SK-N-SH (cell line): ENCODE data around the gene OS9. TPM values are rescaled to one million over a fixed set of nuclear protein-coding genes. Genes with fewer than 3 reads are reported as not detected.

ENCODE experiments used
- CTCF ChIA-PET: fragments of 300-600, 350-600 bp; formaldehyde crosslinking; extraction: SDS; loops from one replicate; lab custom pipeline; 2021; lab: Yijun Ruan, JAX
- POLR2A ChIA-PET: fragments of 350-600 bp; sonication (Branson Sonifier 250); formaldehyde crosslinking; extraction: SDS; loops from one replicate; lab custom pipeline; 2020; ENCODE audit warnings: antibody characterized with exemption, inconsistent platforms; lab: Yijun Ruan, JAX
- DNase-seq: peaks from one replicate; pipeline ENCODE4 v3.0.0; 2012
- H2AFZ ChIP-seq: fragments of 200-600 bp; sonication (generic); 2 replicates; pipeline ENCODE4 v1.8.1; 2016; ENCODE audit warnings: antibody characterized with exemption, mild to moderate bottlenecking, low read depth
- H3F3A ChIP-seq: fragments of 200-600 bp; sonication (generic); replicated peaks from 2 replicates; pipeline ENCODE3; 2016; ENCODE audit warnings: antibody characterized with exemption, mild to moderate bottlenecking; ENCODE audit not compliant: insufficient read depth
- H3K27ac ChIP-seq, 2 experiments: fragments of 200-500 bp in 1 of 2; fragments of 200-600 bp in 1 of 2; sonication (Bioruptor generic) in 1 of 2; sonication (generic), shearing (Covaris generic) in 1 of 2; 2 replicates each; pipeline versions ENCODE4 v1.5.1 to v1.6.1; 2014 to 2016; ENCODE audit warnings: low read depth in 2 of 2, inconsistent platforms in 1 of 2, low read length in 1 of 2, mild to moderate bottlenecking in 1 of 2, mixed read lengths in 1 of 2
- H3K27me3 ChIP-seq: fragments of 200-600 bp; sonication (generic), shearing (Covaris generic); 2 replicates; pipeline ENCODE4 v1.6.1; 2016; ENCODE audit warnings: mixed run types; ENCODE audit not compliant: insufficient read depth
- H3K36me3 ChIP-seq, 2 experiments: fragments of 200-500 bp in 1 of 2; fragments of 200-600 bp in 1 of 2; sonication (Bioruptor generic) in 1 of 2; sonication (generic) in 1 of 2; replicated peaks in 1 of 2; 2 replicates each; pipeline versions ENCODE3 to v1.5.1; 2014 to 2016; ENCODE audit warnings: low read length in 1 of 2, mild to moderate bottlenecking in 1 of 2; ENCODE audit not compliant: insufficient read depth in 2 of 2, control insufficient read depth in 1 of 2
- H3K4me1 ChIP-seq, 2 experiments: fragments of 200-500 bp in 1 of 2; fragments of 200-600 bp in 1 of 2; sonication (Bioruptor generic) in 1 of 2; sonication (generic), shearing (Covaris generic) in 1 of 2; 2 replicates each; pipeline versions ENCODE4 v1.5.1 to v1.6.1; 2014 to 2016; ENCODE audit warnings: low read depth in 1 of 2, low read length in 1 of 2, mixed run types in 1 of 2; ENCODE audit not compliant: insufficient read depth in 2 of 2, control insufficient read depth in 1 of 2
- H3K4me2 ChIP-seq: fragments of 200-600 bp; sonication (generic), shearing (Covaris generic); 2 replicates; pipeline ENCODE4 v1.6.1; 2017; ENCODE audit warnings: mixed run types
- H3K4me3 ChIP-seq, 2 experiments: fragments of 200-500 bp in 1 of 2; fragments of 200-600 bp in 1 of 2; sonication (Bioruptor generic) in 1 of 2; sonication (generic), shearing (Covaris generic) in 1 of 2; 2 replicates each; pipeline versions ENCODE4 v1.5.1 to v1.8.1; 2014 to 2016; ENCODE audit warnings: low read depth in 2 of 2, inconsistent platforms in 1 of 2, low read length in 1 of 2, mild to moderate bottlenecking in 1 of 2, mixed read lengths in 1 of 2, moderate library complexity in 1 of 2
- H3K79me2 ChIP-seq: fragments of 200-600 bp; sonication (generic); 2 replicates; pipeline ENCODE4 v1.8.1; 2017; ENCODE audit warnings: mild to moderate bottlenecking; ENCODE audit not compliant: insufficient read depth
- H3K9ac ChIP-seq: fragments of 200-600 bp; sonication (generic); 2 replicates; pipeline ENCODE4 v1.6.1; 2017; ENCODE audit warnings: mixed run types
- H3K9me2 ChIP-seq: fragments of 200-600 bp; sonication (generic); 2 replicates; pipeline ENCODE4 v1.6.1; 2017; ENCODE audit warnings: mixed run types
- H3K9me3 ChIP-seq: fragments of 200-600 bp; sonication (generic); 2 replicates; pipeline ENCODE4 v1.6.1; 2017; ENCODE audit warnings: mixed run types, mild to moderate bottlenecking, moderate library complexity
- H4K20me1 ChIP-seq: fragments of 200-600 bp; sonication (generic); 2 replicates; pipeline ENCODE4 v1.6.1; 2017; ENCODE audit warnings: mild to moderate bottlenecking, mixed run types; ENCODE audit not compliant: insufficient read depth
- EP300 ChIP-seq, 2 experiments: IDR thresholded peaks; 2 replicates each; pipeline versions ENCODE4 v1.4.0 to v1.6.1; 2012; ENCODE audit warnings: borderline replicate concordance in 1 of 2, low read depth in 1 of 2, low read length in 1 of 2
- EZH2phosphoT487 ChIP-seq: fragments of 200-600 bp; sonication (generic); IDR thresholded peaks from 2 replicates; pipeline ENCODE4 v1.6.1; 2017; ENCODE audit warnings: low read depth, mixed run types, mild to moderate bottlenecking, antibody characterized with exemption, moderate library complexity, borderline replicate concordance
- FOSL2 ChIP-seq: IDR thresholded peaks from 2 replicates; pipeline ENCODE4 v1.4.0; 2012; ENCODE audit warnings: low read depth, mild to moderate bottlenecking, moderate library complexity, borderline replicate concordance
- GATA2 ChIP-seq: sonication (generic); formaldehyde crosslinking; IDR thresholded peaks from 2 replicates; pipeline ENCODE4 v1.5.0; 2020; ENCODE audit warnings: mild to moderate bottlenecking, missing genetic modification reagents
- JUND ChIP-seq: IDR thresholded peaks from 2 replicates; pipeline ENCODE4 v1.4.0; 2012
- MEF2A ChIP-seq: IDR thresholded peaks from 2 replicates; pipeline ENCODE4 v1.4.0; 2012; ENCODE audit warnings: low read depth, borderline replicate concordance
- NRF1 ChIP-seq: IDR thresholded peaks from 2 replicates; pipeline ENCODE4 v1.6.1; 2012; ENCODE audit warnings: low read depth, mild to moderate bottlenecking, low read length
- POLR2AphosphoS5 ChIP-seq: IDR thresholded peaks from 2 replicates; pipeline ENCODE4 v1.6.1; 2012; ENCODE audit warnings: low read depth, low read length
- RFX5 ChIP-seq: IDR thresholded peaks from 2 replicates; pipeline ENCODE4 v1.6.1; 2012; ENCODE audit warnings: mild to moderate bottlenecking, improper control_type of control experiment, low read length
- RXRA ChIP-seq: IDR thresholded peaks from 2 replicates; pipeline ENCODE4 v1.4.0; 2012; ENCODE audit warnings: low read depth, mild to moderate bottlenecking, borderline replicate concordance
- SMC3 ChIP-seq: IDR thresholded peaks from 2 replicates; pipeline ENCODE4 v1.6.1; 2012; ENCODE audit warnings: low read depth, low read length, improper control_type of control experiment
- TEAD4 ChIP-seq: IDR thresholded peaks from 2 replicates; pipeline ENCODE4 v1.4.0; 2012; ENCODE audit warnings: mild to moderate bottlenecking, borderline replicate concordance; ENCODE audit not compliant: insufficient read depth
- WGBS: methylation state at CpG from one replicate; pipeline ENCODE4 v1.1.6; 2017; ENCODE audit warnings: low lambda C conversion rate; 5-methylcytosine and 5-hydroxymethylcytosine counted together
- polyA plus RNA-seq, 3 experiments: library from polyadenylated mRNA; depleted of rRNA; stranded (reverse); fragments of >200 nt; gene quantifications; 2 replicates each; pipeline ENCODE4 v1.2.3, GENCODE V29; 2012
- TF ChIP-seq, protein P1 (sequence below): fragments of 150-350 bp; IDR thresholded peaks from 2 replicates; pipeline ENCODE4 v1.6.1; 2016; ENCODE audit warnings: mild to moderate bottlenecking, low read depth, low read length
- TF ChIP-seq, protein P2 (sequence below): fragments of 200-600 bp; sonication (generic); IDR thresholded peaks from 2 replicates; pipeline ENCODE4 v1.6.1; 2017; ENCODE audit warnings: antibody characterized with exemption, mild to moderate bottlenecking, moderate library complexity
- TF ChIP-seq, protein P3 (sequence below): IDR thresholded peaks from 2 replicates; pipeline ENCODE4 v1.4.0; 2012; ENCODE audit warnings: low read depth
- TF ChIP-seq, protein P4 (sequence below): IDR thresholded peaks from 2 replicates; pipeline ENCODE4; 2012
- TF ChIP-seq, protein P5 (sequence below): IDR thresholded peaks from 2 replicates; pipeline ENCODE4 v1.4.0; 2012; ENCODE audit warnings: low read depth, borderline replicate concordance
- TF ChIP-seq, protein P6 (sequence below): IDR thresholded peaks from 2 replicates; pipeline ENCODE4 v1.6.1; 2012; ENCODE audit warnings: mild to moderate bottlenecking, low read depth, low read length, moderate library complexity

Gene OS9
- polyA plus RNA-seq, 1 of the 3 experiments (the other 2 are of a cell fraction): 280 TPM

DNA sequence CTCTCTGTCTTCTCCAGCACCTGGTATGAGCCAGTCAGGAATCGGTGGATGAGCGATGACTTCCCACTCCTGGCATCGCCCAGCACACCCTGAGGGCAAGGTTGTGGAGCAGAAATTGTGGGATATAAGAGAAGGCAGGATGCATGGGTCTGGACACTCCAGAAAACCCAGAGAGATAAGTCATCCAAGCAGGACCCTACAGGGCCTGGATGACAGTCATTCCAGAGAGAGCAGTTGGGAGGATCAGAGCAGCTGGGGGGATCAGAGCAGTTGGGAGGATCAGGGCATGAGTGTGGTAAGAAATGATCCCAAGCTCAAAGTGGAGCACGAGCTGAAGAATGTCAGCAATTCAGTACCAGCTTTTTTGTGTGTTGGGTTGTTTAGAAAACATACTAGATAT lies 40.7 kb downstream of the OS9 start (continued):
- TF ChIP-seq, protein P1, sequence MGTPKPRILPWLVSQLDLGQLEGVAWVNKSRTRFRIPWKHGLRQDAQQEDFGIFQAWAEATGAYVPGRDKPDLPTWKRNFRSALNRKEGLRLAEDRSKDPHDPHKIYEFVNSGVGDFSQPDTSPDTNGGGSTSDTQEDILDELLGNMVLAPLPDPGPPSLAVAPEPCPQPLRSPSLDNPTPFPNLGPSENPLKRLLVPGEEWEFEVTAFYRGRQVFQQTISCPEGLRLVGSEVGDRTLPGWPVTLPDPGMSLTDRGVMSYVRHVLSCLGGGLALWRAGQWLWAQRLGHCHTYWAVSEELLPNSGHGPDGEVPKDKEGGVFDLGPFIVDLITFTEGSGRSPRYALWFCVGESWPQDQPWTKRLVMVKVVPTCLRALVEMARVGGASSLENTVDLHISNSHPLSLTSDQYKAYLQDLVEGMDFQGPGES: no peak
- TF ChIP-seq EP300 (IDR thresholded peaks at IDR 0.05; ENCODE audit: borderline replicate concordance in 1 of 2, low read depth in 1 of 2, low read length in 1 of 2) (no peak), JUND (no peak), POLR2AphosphoS5 (no peak), RXRA (no peak)
- TF ChIP-seq, all 33 proteins: peak for 0

DNA sequence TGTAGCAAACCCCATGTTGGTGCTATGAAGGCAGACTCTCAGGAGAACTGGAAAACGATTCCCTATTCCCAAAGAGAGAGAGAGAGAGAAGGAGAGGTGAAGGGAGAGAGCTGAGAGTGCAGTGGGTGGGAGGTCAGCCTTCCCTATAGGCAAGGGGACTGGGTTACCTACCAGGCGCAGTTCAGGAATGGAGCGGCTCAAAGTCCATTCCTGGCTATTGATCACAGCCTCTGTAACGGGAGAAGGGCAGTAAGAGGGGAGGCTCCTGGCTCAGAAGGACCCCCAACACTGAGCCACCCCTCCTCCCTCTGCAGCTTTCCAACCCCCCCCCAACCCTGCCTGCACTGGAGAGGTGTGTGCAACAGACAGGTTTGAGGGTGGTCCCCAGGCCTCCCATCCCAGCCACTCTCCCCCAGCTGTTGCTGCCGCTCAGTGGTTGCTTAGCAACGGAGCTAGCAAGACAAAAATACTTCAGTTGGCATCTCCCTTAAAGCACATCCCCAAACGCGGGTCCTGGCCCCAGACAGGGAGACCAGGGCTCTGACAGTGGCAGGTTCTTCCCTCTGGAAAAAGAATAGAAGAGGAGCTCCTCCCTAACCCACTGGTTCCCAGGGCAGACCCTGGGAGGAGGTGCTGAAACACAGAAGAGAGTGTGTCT lies 41.4 kb downstream of the OS9 start:
- Histone ChIP-seq H3K79me2 (no peaks in the 10 kb centered on the region), H3K27ac (peak overlapping the region in 1 of 2 experiments; percentile 39; a peak in 1 of 4 replicates), H3K4me2 (peak overlapping the region; percentile 87), H2AFZ (no peak overlapping the region), H3K4me1 (peaks cover 0 to 29% of the 10 kb centered on the region in 2 experiments; a peak in 2 of 4 replicates), H3K9ac (no peak overlapping the region), H3K36me3 (peaks cover 0 to 9% of the 10 kb centered on the region in 2 experiments), H3K9me3 (no peaks in the 10 kb centered on the region), H3K27me3 (no peaks in the 10 kb centered on the region), H3F3A (peaks cover 18% of the 10 kb centered on the region), H4K20me1 (no peaks in the 10 kb centered on the region), H3K9me2 (no peaks in the 10 kb centered on the region), H3K4me3 (peak overlapping the region in 1 of 2 experiments; percentile 29; a peak in 1 of 4 replicates)
- CTCF ChIA-PET: interaction anchor here (0.6 to 7.1 kb wide), 21 partner anchors 10 to 276 kb away, joined by 3 to 133 read pairs (median 5); partner anchors contain the start of genes B4GALNT1, GLI1, OS9 and PIP4K2C
- DNase-seq: peak; percentile 61
- WGBS: 64% methylated on average over 8 of the region's 8 CpGs
- POLR2A ChIA-PET: interaction anchor here (0.6 to 2.9 kb wide), 4 partner anchors 9 to 440 kb away, joined by 3 to 21 read pairs (median 10); partner anchors contain the start of gene TSPAN31
- no peak for TF ChIP-seq JUND
- TF ChIP-seq RFX5: no peak
- no peak for TF ChIP-seq GATA2
- no peak for TF ChIP-seq EP300 (IDR thresholded peaks at IDR 0.05; ENCODE audit: borderline replicate concordance in 1 of 2, low read depth in 1 of 2, low read length in 1 of 2)
- no peak for TF ChIP-seq TEAD4
- TF ChIP-seq POLR2AphosphoS5: no peak
- TF ChIP-seq, protein P2, sequence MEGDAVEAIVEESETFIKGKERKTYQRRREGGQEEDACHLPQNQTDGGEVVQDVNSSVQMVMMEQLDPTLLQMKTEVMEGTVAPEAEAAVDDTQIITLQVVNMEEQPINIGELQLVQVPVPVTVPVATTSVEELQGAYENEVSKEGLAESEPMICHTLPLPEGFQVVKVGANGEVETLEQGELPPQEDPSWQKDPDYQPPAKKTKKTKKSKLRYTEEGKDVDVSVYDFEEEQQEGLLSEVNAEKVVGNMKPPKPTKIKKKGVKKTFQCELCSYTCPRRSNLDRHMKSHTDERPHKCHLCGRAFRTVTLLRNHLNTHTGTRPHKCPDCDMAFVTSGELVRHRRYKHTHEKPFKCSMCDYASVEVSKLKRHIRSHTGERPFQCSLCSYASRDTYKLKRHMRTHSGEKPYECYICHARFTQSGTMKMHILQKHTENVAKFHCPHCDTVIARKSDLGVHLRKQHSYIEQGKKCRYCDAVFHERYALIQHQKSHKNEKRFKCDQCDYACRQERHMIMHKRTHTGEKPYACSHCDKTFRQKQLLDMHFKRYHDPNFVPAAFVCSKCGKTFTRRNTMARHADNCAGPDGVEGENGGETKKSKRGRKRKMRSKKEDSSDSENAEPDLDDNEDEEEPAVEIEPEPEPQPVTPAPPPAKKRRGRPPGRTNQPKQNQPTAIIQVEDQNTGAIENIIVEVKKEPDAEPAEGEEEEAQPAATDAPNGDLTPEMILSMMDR: no peak
- TF ChIP-seq MEF2A: no peak
- TF ChIP-seq EZH2phosphoT487: no peak
- TF ChIP-seq, protein P3, sequence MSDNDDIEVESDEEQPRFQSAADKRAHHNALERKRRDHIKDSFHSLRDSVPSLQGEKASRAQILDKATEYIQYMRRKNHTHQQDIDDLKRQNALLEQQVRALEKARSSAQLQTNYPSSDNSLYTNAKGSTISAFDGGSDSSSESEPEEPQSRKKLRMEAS: no peak
- TF ChIP-seq, protein P4, sequence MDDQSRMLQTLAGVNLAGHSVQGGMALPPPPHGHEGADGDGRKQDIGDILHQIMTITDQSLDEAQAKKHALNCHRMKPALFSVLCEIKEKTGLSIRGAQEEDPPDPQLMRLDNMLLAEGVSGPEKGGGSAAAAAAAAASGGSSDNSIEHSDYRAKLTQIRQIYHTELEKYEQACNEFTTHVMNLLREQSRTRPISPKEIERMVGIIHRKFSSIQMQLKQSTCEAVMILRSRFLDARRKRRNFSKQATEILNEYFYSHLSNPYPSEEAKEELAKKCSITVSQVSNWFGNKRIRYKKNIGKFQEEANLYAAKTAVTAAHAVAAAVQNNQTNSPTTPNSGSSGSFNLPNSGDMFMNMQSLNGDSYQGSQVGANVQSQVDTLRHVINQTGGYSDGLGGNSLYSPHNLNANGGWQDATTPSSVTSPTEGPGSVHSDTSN: no peak
- TF ChIP-seq NRF1: no peak
- TF ChIP-seq, protein P5, sequence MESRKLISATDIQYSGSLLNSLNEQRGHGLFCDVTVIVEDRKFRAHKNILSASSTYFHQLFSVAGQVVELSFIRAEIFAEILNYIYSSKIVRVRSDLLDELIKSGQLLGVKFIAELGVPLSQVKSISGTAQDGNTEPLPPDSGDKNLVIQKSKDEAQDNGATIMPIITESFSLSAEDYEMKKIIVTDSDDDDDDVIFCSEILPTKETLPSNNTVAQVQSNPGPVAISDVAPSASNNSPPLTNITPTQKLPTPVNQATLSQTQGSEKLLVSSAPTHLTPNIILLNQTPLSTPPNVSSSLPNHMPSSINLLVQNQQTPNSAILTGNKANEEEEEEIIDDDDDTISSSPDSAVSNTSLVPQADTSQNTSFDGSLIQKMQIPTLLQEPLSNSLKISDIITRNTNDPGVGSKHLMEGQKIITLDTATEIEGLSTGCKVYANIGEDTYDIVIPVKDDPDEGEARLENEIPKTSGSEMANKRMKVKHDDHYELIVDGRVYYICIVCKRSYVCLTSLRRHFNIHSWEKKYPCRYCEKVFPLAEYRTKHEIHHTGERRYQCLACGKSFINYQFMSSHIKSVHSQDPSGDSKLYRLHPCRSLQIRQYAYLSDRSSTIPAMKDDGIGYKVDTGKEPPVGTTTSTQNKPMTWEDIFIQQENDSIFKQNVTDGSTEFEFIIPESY: no peak
- no peak for TF ChIP-seq SMC3
- TF ChIP-seq RXRA: no peak
- TF ChIP-seq, protein P6, sequence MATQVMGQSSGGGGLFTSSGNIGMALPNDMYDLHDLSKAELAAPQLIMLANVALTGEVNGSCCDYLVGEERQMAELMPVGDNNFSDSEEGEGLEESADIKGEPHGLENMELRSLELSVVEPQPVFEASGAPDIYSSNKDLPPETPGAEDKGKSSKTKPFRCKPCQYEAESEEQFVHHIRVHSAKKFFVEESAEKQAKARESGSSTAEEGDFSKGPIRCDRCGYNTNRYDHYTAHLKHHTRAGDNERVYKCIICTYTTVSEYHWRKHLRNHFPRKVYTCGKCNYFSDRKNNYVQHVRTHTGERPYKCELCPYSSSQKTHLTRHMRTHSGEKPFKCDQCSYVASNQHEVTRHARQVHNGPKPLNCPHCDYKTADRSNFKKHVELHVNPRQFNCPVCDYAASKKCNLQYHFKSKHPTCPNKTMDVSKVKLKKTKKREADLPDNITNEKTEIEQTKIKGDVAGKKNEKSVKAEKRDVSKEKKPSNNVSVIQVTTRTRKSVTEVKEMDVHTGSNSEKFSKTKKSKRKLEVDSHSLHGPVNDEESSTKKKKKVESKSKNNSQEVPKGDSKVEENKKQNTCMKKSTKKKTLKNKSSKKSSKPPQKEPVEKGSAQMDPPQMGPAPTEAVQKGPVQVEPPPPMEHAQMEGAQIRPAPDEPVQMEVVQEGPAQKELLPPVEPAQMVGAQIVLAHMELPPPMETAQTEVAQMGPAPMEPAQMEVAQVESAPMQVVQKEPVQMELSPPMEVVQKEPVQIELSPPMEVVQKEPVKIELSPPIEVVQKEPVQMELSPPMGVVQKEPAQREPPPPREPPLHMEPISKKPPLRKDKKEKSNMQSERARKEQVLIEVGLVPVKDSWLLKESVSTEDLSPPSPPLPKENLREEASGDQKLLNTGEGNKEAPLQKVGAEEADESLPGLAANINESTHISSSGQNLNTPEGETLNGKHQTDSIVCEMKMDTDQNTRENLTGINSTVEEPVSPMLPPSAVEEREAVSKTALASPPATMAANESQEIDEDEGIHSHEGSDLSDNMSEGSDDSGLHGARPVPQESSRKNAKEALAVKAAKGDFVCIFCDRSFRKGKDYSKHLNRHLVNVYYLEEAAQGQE: no peak
- no peak for TF ChIP-seq FOSL2
